ENCODE data around the gene TRAPPC2L.
"Not testable (repeated sequence)": the region's sequence is repeated elsewhere in the genome, so short reads cannot be mapped to it uniquely, and the experiment has no call there.

Gene TRAPPC2L

DNA sequence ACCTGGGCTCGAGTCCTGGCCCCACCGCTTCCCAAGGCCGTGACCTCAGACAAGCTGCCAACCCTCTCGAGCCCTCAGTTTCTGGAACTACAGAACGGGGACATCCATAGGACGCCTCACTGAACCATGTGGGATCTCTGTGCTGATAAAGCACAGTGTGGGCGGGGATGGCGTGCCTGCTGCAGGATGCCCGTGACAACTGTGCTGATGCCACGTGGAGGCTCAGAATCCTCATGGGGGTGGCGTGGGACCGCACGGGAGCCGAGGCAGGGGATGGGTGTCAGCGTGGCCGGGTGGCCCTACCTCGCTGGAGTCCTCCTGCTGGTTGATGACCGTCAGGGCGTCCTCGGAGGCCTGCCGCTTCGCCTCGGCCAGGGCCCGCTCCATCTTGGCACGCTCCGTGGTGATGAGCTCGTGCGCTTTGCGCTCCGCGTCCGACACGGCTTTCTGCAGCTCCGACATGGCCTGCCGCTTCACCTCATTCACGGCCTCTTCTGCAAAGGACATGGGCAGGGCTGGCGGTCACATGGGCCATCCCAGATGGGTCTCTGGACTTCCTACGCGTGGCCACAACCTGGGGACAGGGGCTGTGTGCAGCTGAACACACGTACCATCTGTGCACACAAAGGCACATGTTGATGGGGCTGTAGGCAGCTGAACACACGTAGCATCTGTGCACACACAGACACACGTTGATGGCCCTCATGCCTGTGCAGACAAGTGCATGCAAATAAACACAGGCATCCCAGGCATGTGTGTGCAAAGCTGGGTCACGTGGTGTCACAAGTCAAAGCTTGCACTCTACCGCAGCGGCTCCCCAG is 22.2 kb downstream of the TRAPPC2L start:
- no peak for DNase-seq (ENCODE audit: low spot score)

DNA sequence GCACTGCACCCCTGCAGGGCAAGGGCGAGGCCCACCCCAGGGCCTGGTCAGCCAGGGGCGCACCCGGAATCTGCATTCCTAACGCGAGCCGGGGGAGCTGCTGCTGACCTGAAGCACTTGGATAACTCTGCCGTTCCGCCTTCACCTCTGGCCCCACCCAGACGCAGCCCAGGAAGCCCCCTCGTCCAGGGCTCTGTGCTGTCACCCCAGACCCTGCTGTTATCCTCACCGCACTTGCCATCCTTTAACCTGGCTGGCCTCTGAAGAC is 22.8 kb downstream of the TRAPPC2L start:
- no peak for DNase-seq (ENCODE audit: low spot score)

DNA sequence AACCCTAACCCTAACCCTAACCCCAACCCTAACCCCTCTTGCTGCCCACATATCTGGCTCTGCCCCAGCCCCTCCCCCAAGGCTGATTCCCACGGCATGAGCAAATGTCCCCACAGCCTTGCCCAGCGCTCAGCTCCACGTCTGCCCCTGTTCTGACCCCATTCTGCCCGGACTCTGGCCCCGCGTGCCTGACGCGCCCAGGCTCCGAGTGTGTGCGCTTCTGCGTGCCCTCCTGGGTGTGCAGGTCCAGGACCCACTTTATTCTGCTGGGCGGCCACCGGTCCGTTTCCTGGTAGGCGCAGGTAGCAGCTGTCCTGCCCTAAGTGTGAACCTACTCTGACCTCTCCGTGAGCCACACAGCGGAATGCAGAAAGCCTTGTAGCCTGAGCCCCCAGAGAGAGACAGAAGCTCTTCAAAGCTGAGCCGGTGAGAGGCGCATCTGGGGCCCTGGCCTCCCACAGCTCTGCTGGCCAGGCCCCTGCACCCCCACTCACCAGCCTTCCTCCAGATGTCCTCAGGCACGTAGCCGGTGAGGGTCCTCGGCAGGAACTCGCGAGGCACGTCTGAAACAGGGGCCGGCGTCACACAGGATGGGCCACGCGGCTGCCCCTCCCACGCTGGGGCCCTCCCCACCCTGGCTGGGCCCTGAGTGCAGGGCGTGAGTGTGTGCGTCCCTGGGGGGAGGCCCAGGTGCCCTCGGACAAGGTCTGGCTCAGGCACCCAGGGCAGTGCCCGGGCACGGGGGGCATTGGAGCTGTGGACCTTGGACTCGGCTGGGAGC is 23.5 kb downstream of the TRAPPC2L start:
- no peak for DNase-seq (ENCODE audit: low spot score)

DNA sequence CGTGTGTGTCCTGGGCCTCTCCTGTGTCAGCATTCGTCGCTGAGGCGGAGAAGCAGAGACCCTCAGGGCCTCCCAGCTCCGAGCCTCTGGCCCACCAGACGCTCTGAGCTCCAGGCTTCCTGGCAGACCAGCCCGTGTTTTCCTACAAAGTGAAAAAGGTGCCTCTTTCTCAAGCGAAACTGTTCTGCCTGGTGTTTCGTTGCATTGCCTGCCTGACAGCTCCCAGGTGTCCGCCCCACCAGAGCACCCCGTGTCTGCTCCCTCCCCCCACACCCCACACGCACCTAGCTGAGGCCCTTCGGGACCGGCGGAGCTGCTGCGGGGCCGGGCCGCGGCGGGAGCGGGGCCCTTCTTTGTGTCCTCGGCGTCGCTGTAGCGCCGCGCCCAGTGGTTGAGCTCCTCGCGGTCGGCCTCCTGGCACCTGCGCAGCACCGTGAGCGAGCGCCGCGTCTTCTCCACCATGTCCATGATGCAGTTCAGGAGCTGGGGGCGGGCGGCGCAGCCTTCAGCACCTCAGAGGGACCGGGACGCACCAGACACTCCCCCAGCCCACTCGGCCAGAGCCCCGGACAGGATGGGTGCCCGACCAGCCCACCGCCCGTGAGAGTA is 24.2 kb downstream of the TRAPPC2L start:
- no peak for DNase-seq (ENCODE audit: low spot score)

DNA sequence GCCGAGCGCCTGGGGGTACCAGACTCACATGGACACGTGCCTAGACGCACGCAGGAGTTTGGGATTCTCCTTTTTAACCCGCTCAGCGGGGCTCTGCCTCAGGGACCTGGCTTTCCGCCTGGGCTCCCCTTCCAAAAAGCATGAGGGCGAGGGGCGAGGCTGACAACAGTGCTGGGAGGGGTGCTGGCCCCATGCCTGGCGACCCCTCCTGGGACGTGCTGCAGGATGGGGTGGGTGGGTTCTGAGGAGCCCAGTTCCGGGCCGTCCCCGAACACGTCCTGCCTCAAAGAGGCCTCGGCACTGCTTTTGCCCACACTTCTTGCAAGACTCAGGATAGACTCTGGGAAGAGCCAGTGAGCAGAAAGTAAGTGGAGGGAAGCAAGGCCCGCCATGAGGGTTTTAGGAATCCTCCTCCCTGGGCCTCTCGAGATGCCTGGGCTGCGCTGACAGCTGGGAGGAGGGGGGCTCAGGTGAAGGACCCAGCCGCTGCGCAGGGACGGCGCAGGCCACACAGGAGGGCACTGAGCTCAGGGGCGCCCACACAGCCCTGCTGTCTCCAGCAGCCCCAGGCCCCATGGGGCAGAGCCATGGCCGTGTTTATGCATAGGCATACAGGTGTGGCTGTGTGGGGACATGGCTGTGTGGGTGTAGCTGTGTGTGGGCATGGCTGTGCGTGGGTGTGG is 24.9 kb downstream of the TRAPPC2L start:
- DNase-seq (ENCODE audit: low spot score): no peak

DNA sequence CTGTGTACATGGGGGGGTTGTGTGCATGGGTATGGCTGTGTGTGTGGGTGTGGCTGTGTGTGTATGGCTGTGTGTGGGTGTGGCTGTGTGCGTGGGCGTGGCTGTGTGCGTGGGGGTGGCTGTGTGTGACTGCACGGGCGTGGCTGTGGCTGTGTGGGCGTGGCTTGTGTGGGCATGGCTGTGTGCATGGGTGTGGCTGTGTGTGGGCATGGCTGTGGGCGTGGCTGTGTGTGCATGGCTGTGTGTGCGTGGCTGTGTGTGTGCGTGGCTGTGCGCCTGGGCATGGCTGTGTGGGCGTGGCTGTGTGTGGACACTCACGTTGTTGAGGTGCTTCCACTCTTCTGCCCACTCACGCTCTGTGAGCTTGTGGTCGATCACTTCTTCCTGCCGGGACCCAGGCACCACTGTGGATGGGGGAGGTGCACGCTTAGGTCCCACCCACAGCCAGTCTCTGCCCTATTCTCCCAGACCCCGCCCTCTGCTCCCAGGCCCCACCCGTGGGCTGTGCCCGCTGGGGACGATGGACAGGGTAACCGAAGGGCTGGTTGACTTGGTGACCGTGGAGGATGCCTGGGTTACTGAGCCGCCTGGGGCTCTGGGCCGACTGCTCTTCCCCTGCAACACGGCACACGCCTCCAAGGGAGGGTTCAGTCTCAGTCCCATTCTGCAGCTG is 25.6 kb downstream of the TRAPPC2L start:
- peak; percentile 2 for DNase-seq (ENCODE audit: low spot score)

DNA sequence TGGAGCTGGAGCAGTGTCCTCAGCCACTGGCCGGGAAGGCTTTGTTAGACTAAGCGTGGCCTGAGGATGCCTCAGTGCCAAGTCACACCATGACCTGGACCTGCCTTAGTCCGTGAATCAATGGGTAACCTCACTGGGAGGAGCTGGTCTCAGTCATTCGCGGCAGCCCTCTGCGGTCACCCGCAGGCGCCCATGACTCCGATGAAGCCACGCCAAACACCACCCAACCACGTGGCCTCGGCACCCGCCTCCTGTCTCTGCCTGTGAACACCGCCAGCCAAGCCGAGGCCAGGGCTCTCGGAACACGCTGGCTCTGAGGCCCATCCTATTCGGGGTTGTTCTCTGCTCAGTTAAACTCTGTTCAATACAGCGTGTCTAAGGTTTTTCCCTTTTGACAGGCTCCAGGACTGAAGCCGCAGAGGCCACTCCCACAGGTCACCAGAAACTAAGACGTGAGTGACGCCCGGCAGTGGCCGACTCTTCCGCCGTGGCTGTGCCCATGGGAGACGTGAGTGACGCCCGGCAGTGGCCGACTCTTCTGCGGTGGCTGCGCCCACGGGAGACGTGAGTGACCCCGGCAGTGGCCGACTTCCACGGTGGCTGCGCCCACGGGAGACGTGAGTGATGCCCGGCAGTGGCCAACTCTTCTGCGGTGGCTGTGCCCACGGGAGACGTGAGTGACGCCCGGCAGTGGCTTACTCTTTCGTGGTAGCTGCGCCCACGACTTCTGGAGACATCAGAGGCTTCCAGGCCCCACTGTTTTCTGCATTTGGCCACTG is 26.4 kb downstream of the TRAPPC2L start:
- no peak for DNase-seq (ENCODE audit: low spot score)

DNA sequence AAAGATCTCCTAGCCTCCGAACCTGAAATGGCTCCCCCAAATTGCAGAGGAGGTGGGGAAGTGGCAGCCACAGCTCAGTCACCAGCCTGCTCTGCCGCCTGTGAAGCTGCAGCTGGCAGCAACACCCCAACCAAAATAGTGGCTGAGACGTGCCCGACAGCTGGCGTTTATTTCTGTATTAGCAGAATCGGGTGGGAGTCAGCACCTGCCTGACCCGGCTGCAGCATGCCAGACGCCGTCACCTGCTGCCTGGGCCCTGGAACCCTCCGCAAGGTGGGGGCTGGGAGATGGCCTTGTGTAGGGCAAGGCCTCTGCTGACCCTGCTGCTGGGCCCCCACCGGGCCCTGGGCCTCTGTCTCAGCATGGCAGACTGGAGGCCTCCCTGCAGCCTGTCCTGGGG is 27.0 kb downstream of the TRAPPC2L start:
- no peak for DNase-seq (ENCODE audit: low spot score)

DNA sequence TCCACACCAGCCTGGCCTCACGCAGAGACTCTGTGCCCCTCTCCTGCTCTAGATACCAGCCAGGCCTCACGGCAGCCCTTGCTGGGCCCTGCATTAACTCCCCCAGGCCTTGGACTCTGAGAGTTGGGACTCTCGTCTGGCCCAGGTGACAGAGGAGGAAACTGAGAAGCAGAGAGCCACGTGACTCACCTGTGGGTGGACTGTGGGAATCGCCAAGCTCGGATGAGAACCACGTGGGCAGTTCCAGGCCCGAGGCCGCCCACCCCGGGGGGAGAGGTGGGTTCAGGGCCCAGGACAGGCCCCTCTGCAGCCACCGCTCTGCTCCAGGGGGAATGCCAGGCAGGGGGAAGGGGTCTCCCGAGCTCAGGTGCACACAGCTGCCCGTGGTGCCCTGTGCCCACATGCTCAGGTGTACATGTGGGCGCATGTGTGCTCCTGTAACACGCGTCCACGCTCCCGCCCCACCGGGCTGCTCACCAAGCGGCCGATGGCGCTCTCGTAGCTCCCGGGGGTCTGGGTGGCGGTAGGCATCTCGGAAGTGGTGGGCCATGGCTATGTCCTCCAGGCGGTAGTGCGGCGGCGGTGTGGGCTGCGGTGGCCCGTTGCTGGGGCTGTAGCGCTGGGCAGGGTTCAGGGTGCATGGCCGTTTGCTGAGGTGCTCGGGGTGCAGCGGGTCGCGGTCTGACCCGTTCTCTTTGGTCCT is 27.8 kb downstream of the TRAPPC2L start:
- DNase-seq (ENCODE audit: low spot score): no peak

DNA sequence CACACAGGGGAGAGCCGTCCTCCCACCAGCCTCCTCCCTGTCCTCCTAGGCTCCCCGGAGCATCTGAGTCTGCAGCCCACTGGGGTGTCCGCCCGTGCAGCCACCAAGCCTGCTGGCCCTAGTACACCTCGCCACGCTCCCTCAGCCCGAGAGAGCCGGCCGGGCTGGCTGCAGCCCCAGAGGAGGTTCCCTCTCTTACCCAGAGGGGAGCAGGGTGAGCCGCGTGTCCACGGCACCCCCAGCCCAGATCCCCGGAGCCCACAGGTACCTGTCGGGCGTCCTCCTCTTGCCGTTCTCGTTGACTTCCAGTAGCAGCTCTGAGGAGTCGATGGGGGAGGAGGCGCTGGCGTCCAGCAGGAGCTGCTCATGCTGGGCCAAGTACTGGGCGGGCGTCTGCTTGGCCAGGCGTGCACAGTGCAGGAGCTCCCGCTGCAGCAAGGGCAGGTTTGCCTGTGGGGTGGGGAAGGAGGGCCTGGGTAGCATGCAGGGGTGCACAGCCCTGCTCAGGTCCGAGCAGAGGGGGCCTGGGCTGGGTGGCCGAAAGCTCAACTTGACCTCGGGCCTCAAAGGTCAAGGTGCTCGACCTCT is 28.9 kb downstream of the TRAPPC2L start:
- no peak for DNase-seq (ENCODE audit: low spot score)

DNA sequence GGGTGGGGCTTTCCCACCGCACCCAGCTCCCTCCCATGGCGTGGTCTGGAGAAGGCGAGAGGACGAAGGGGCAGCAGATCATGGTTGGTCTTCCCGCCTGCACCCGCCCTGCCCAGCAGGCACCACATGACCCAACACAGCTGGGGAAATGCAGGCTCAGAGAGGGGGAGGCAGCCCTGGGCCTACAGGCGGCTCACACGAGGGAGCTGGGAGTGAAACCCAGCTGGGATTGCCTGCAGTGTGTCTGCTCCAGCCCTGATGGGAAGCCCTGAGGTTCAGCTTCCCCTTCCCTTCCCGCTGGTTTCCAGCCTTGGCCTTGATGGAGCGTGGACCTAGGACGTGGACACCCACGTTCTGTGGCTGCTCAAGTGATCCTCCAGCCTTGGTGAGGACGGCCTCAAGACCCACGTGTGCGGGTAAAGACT is 29.5 kb downstream of the TRAPPC2L start:
- no peak for DNase-seq (ENCODE audit: low spot score)

DNA sequence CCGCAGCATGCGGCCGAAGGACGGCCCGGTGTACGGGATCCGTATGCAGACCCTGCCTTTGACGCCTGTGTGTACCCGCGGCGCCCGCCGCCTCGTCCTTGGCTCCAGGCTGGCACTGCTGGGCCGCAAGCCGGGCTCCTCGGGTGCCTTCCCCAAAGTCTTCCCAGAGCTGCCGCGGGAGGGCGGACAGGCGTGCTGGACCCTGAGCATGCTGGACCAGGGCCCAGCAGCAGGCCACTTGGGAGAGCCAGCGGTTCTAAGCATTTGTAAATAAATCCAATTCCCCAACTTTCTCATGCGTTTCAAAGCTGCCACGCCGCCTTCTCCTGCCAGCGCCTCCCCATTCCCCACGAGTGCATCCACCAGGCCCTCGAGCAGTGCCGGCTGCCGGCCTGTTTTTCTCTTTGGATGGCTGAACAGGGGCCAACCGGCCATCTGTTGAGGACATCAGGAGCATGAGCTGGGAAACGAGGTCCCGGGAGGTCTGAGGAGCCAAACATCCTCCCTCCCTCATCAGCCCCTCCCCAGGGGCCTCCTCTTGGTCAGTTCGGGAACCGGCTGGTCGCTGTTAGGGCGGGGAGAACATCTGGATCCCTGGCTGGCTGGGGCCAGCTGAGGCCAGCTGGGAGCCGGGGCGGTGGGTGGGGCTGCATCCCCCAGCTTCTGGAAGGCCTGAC is 30.1 kb downstream of the TRAPPC2L start:
- DNase-seq (ENCODE audit: low spot score): no peak

DNA sequence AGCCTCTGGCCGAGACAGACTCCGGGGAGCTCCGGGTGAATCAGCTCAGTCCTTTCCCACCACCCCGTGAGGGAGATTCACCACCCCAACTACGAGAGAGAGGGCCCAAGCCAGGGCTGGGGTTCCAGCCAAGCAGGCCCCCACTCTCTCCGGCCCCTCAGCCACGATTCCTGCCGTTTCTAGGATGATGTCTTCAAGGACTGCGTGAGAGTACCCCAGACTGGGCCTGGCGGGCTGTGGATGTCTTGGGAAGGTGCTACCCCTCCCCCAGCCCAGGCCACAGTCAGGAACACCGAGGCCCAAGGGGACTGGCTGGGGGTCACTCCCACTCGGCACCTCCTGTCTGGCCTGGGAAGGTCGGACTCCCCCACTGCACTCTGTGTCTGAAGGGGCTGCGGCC is 31.1 kb downstream of the TRAPPC2L start:
- no peak for DNase-seq (ENCODE audit: low spot score)

DNA sequence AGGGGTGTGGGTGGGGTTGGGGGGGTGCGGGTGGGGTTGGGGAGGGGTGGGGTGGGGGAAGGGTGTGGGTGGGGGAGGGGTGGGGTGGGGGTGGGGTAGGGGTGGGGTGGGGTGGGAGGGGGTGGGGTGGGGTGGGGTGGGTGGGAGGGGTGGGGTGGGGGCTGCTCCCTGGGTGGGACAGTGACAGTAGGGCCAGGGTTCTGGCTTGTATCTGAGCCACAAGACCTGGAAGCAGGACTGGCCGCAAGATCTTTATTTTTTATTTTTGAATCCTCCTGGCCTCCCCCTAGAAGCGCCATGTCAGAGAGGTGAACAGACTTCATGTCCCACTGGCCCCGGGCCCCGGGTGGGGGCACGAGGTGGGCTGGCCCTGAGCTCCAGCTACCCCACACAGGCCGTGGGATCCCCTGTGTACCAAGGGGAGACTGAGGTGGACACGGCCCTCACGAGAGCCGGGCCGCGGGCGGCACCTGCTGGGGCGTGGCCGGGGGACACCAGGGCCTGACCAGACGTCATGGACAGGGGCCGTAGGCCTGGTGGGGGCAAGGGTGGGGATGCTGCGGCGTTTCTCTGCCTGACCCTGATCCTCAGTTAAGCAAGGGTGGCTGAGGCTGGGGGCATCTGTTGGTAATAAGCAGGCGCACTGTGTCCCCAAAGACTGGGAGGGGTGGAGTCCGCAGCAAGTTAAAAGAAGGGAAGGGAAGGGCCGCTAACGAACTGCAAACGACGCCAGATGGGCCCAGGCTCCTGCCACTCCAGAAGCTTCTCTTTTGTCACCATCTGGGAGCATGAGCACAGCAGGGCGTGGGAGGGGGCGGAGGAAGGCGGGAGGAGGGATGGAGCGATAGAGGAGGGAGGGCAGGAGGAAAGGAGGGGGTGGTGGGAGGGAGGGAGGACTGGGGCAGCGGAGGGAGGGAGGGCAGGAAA is 31.8 kb downstream of the TRAPPC2L start:
- no peak for DNase-seq (ENCODE audit: low spot score)

DNA sequence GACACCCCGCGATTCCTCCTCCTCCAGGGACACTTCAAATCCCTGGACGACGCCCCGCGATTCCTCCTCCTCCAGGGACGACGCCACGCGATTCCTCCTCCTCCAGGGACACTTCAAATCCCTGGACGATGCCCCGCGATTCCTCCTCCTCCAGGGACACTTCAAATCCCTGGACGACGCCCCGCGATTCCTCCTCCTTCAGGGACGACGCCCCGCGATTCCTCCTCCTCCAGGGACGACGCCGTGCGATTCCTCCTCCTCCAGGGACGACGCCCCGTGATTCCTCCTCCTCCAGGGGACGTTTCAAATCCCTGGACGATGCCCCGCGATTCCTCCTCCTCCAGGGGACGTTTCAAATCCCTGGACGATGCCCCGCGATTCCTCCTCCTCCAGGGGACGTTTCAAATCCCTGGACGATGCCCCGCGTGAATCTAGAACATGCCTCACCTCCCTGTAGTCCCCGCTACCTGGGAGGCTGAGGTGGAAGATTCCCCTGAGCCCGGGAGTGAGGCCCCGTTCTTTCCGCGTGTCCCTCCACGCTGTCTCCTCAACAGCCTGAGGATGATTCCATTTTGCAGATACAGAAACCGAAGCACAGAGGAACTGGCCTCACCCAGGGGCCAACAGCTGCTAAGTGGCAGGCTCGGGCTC is 32.9 kb downstream of the TRAPPC2L start:
- DNase-seq (ENCODE audit: low spot score): not testable (repeated sequence)

DNA sequence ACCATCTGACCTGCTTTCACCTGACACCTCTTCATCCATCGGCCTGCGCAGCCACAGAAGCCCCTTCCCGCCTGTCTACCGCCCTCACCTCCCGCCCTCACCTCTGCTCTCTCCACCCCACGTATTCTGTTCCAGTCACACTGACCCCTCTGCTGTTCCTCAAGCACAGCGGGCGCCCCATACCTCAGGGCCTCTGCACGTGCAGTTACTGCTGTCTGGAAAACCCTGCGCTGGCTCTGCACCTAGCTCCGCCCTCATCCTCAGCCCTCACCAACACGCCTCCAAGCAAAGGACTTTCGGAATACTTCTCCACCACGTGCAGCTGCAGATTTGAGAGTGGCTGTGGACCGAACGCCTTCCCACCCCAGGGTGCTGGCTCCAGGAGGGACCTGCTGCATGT is 34.2 kb downstream of the TRAPPC2L start:
- no peak for DNase-seq (ENCODE audit: low spot score)

DNA sequence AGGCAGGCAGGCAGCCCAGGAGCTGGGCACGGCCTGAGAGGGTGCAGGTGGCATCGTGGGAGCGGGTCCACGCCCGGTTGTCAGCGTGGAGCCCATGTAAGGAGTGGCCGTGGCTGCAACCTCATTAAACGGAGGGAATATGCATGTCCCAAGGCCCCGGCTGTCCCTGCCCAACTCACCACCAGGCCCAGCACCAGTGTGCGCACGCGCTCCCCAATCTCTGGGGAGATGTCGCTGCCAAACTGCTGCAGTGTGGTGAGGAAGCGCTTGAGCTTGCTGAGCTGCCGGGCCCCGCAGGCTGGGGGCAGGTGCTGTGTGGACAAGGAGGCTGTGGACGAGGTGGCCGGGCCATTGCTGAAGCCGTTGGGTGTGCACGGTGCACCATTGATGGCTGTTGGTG is 35.1 kb downstream of the TRAPPC2L start:
- no peak for DNase-seq (ENCODE audit: low spot score)

Data from LoVo (cell line).